BE2C (cell line): Measurements from ENCODE around the gene PLA2G12A.

Experiments used
- DNase-seq: peaks from one replicate; pipeline ENCODE4 v3.0.0-alpha.2; 2020
- H3K27me3 ChIP-seq: fragments of 250-450 bp; sonication (Bioruptor Pico); 2 replicates; pipeline ENCODE4 v1.5.1; 2020; ENCODE audit warnings: mild to moderate bottlenecking
- H3K36me3 ChIP-seq: fragments of 250-450 bp; sonication (Bioruptor Pico); 2 replicates; pipeline ENCODE4 v1.5.1; 2020; ENCODE audit warnings: mild to moderate bottlenecking
- H3K4me1 ChIP-seq: fragments of 250-450 bp; sonication (Bioruptor Pico); 2 replicates; pipeline ENCODE4 v1.5.1; 2020
- H3K4me3 ChIP-seq: 2 replicates; pipeline ENCODE4 v1.5.1; 2011; ENCODE audit warnings: low read depth, low read length
- H3K9me3 ChIP-seq: fragments of 250-450 bp; sonication (Bioruptor Pico); 2 replicates; pipeline ENCODE4 v1.5.1; 2020
- CTCF ChIP-seq: IDR thresholded peaks from 2 replicates; pipeline ENCODE4 v1.5.1; 2012; ENCODE audit warnings: mild to moderate bottlenecking, low read depth, low read length

PLA2G12A gene

DNA sequence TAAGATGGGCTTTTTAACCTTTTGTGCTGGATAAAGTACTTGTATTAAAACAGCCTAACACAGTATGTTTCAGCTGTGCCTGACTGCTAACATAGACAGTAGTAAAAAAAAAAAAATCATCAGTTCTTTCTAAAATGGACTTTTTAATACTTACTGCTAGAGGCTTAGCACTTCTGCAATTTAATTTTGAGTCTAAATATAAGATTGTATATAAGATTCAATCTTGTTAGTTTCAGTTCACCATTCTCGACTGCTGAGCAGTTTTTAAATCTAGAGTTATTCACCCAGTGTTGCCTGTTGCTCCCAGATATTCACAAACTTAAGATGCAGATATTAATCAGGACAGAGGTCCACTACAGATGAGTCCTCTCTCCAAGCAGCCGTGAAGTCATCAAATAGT lies 6.8 kb downstream of the PLA2G12A start:
- H3K27me3 ChIP-seq: no peaks in the 10 kb centered on the region
- H3K4me1 ChIP-seq: no peaks in the 10 kb centered on the region
- no peak for TF ChIP-seq CTCF
- DNase-seq: no peak
- H3K36me3 ChIP-seq: no peaks in the 10 kb centered on the region
- H3K9me3 ChIP-seq: no peaks in the 10 kb centered on the region
- no peak overlapping the region for H3K4me3 ChIP-seq

- H3K9me3 ChIP-seq: no peaks in the 10 kb centered on the region
- DNase-seq: no peak
- no peaks in the 10 kb centered on the region for H3K36me3 ChIP-seq
- H3K4me1 ChIP-seq: no peaks in the 10 kb centered on the region
- no peak for TF ChIP-seq CTCF
- H3K4me3 ChIP-seq: no peak overlapping the region
- no peaks in the 10 kb centered on the region for H3K27me3 ChIP-seq
These were observed 7.5 kb downstream of the PLA2G12A start for GRCh38 chr4:109722357-109722756.

- no peak overlapping the region for H3K4me3 ChIP-seq
- H3K27me3 ChIP-seq: no peaks in the 10 kb centered on the region
- TF ChIP-seq CTCF: no peak
- H3K36me3 ChIP-seq: no peaks in the 10 kb centered on the region
- no peak for DNase-seq
- no peaks in the 10 kb centered on the region for H3K9me3 ChIP-seq
- no peaks in the 10 kb centered on the region for H3K4me1 ChIP-seq
These were observed 8.8 kb downstream of the PLA2G12A start for GRCh38 chr4:109721033-109721432.

GRCh38 chr4:109719604-109720003 lies 10.3 kb downstream of the PLA2G12A start:
- Histone ChIP-seq H3K4me1 (no peaks in the 10 kb centered on the region), H3K27me3 (no peaks in the 10 kb centered on the region), H3K9me3 (no peaks in the 10 kb centered on the region), H3K4me3 (no peak overlapping the region), H3K36me3 (no peaks in the 10 kb centered on the region)
- no peak for TF ChIP-seq CTCF
- no peak for DNase-seq

- H3K4me3 ChIP-seq: no peak overlapping the region
- H3K4me1 ChIP-seq: no peaks in the 10 kb centered on the region
- no peaks in the 10 kb centered on the region for H3K9me3 ChIP-seq
- no peak for TF ChIP-seq CTCF
- DNase-seq: no peak
- H3K36me3 ChIP-seq: no peaks in the 10 kb centered on the region
- H3K27me3 ChIP-seq: no peaks in the 10 kb centered on the region
These were observed 11.1 kb downstream of the PLA2G12A start for GRCh38 chr4:109718759-109719158.

DNA sequence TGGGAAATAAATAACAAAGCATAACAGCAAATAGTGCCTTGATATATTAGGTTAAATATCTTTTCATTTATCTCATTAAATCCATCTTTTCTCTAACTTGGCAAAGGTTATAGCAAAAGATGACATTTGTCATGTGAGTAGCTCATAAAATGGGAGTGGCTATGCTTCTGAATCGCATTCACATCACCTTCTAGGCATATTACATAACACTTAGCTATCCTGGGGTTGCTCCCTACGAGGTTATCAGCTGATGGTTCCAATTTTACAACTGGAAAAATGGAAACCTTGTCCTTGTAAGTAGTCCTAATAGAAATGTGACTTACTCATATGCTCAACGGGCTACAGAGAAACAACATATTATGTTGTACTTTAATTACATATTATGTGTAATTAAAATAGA lies 16.4 kb downstream of the PLA2G12A start:
- no peak for TF ChIP-seq CTCF
- no peaks in the 10 kb centered on the region for H3K4me1 ChIP-seq
- H3K4me3 ChIP-seq: no peak overlapping the region
- no peaks in the 10 kb centered on the region for H3K9me3 ChIP-seq
- no peak for DNase-seq
- H3K27me3 ChIP-seq: no peaks in the 10 kb centered on the region
- H3K36me3 ChIP-seq: no peaks in the 10 kb centered on the region
